ENCODE data around the gene MEF2D. TPM values are rescaled to one million over a fixed set of nuclear protein-coding genes. Genes with fewer than 3 reads are reported as not detected.
A peak's percentile ranks its signal among the peaks of the same experiment; 100 is the strongest.

Gene MEF2D
- 11.7 TPM for polyA plus RNA-seq (2013, experiment 1 of 2)
- polyA plus RNA-seq (2013, experiment 2 of 2) = 11.4 TPM

GRCh38 chr1:156500543-156500792 is at the start of gene MEF2D:
Gene MEF2D (minus strand): TSS chr1:156500775. CDS start chr1:156483292, 17,483 bp downstream.
- Histone ChIP-seq H3K4me1 (ENCODE audit: control insufficient read depth, low read depth, low read length) (peaks cover 31% of the 10 kb centered on the region), H3K23ac (ENCODE audit: low read length) (peak within 1 kb of the TSS; percentile 92)

GRCh38 chr1:156550346-156550745 is 49.8 kb upstream of the MEF2D start:
- Histone ChIP-seq H3K4me1 (ENCODE audit: control insufficient read depth, low read depth, low read length) (no peaks in the 10 kb centered on the region), H3K56ac (ENCODE audit: low read length) (no peak overlapping the region), H3K4me2 (ENCODE audit: low read length) (no peak overlapping the region), H3K79me1 (ENCODE audit: low read length) (no peaks in the 10 kb centered on the region), H3K9ac (ENCODE audit: low read length) (no peak overlapping the region), H2BK15ac (replicated peaks; ENCODE audit: low read depth) (no peak overlapping the region), H3K79me2 (ENCODE audit: control insufficient read depth, insufficient read depth, low read length) (no peaks in the 10 kb centered on the region), H3K4ac (ENCODE audit: low read depth, low read length) (no peak overlapping the region), H3K4me3 (ENCODE audit: low read length) (no peak overlapping the region), H4K5ac (ENCODE audit: low read length) (no peak overlapping the region), H2AK5ac (ENCODE audit: low read length) (no peak overlapping the region), H2BK5ac (ENCODE audit: low read length) (no peak overlapping the region), H3K27me3 (ENCODE audit: insufficient read depth, low read length, poor library complexity) (no peaks in the 10 kb centered on the region), H3K36me3 (ENCODE audit: control insufficient read depth, insufficient read depth, low read length) (peaks cover 13% of the 10 kb centered on the region), H4K8ac (ENCODE audit: low read depth, low read length) (no peak overlapping the region), H2BK120ac (ENCODE audit: low read depth, low read length) (no peak overlapping the region), H3K23ac (ENCODE audit: low read length) (no peak overlapping the region), H3K18ac (ENCODE audit: low read length) (no peak overlapping the region), H3K27ac (ENCODE audit: low read depth, low read length) (no peak overlapping the region)
- no peak for DNase-seq
- WGBS (ENCODE audit: extremely low coverage, insufficient coverage, low lambda C conversion rate) = no CpG with 5 or more reads among the region's 5 CpGs

More at GRCh38 chr1:156500543-156500792, at the start of gene MEF2D:
- Histone ChIP-seq H3K4me3 (ENCODE audit: low read length) (peak within 1 kb of the TSS; percentile 87), H3K27ac (ENCODE audit: low read depth, low read length) (peak within 1 kb of the TSS; percentile 96), H3K4ac (ENCODE audit: low read depth, low read length) (peak within 1 kb of the TSS; percentile 97), H2BK15ac (replicated peaks; ENCODE audit: low read depth) (peak within 1 kb of the TSS; percentile 77), H2BK5ac (ENCODE audit: low read length) (peak within 1 kb of the TSS; percentile 89), H2AK5ac (ENCODE audit: low read length) (no peak within 1 kb of the TSS), H4K5ac (ENCODE audit: low read length) (peak within 1 kb of the TSS; percentile 99), H3K27me3 (ENCODE audit: insufficient read depth, low read length, poor library complexity) (no peaks in the 10 kb centered on the region), H3K56ac (ENCODE audit: low read length) (peak within 1 kb of the TSS; percentile 96), H4K8ac (ENCODE audit: low read depth, low read length) (no peak within 1 kb of the TSS), H3K4me2 (ENCODE audit: low read length) (peak within 1 kb of the TSS; percentile 95), H3K79me2 (ENCODE audit: control insufficient read depth, insufficient read depth, low read length) (peaks cover 33% of the 10 kb centered on the region), H3K9ac (ENCODE audit: low read length) (peak within 1 kb of the TSS; percentile 92), H3K36me3 (ENCODE audit: control insufficient read depth, insufficient read depth, low read length) (no peaks in the 10 kb centered on the region), H3K79me1 (ENCODE audit: low read length) (peaks cover 19% of the 10 kb centered on the region), H3K18ac (ENCODE audit: low read length) (peak within 1 kb of the TSS; percentile 94), H2BK120ac (ENCODE audit: low read depth, low read length) (peak within 1 kb of the TSS; percentile 65)
- no CpG with 5 or more reads among the region's 27 CpGs for WGBS (ENCODE audit: extremely low coverage, insufficient coverage, low lambda C conversion rate)
- DNase-seq = no peak

GRCh38 chr1:156549831-156550230 is 49.3 kb upstream of the MEF2D start:
- H3K4me3 ChIP-seq (ENCODE audit: low read length) = no peak overlapping the region
- no peak overlapping the region for H2BK120ac ChIP-seq (ENCODE audit: low read depth, low read length)
- H3K79me2 ChIP-seq (ENCODE audit: control insufficient read depth, insufficient read depth, low read length) = no peaks in the 10 kb centered on the region
- no peak overlapping the region for H3K23ac ChIP-seq (ENCODE audit: low read length)
- no peak overlapping the region for H3K18ac ChIP-seq (ENCODE audit: low read length)
- no peaks in the 10 kb centered on the region for H3K27me3 ChIP-seq (ENCODE audit: insufficient read depth, low read length, poor library complexity)
- WGBS (ENCODE audit: extremely low coverage, insufficient coverage, low lambda C conversion rate) = no CpG with 5 or more reads among the region's 1 CpG
- H3K4me2 ChIP-seq (ENCODE audit: low read length) = no peak overlapping the region
- H3K56ac ChIP-seq (ENCODE audit: low read length) = no peak overlapping the region
- H4K5ac ChIP-seq (ENCODE audit: low read length) = no peak overlapping the region
- H3K36me3 ChIP-seq (ENCODE audit: control insufficient read depth, insufficient read depth, low read length) = peaks cover 13% of the 10 kb centered on the region
- no peak overlapping the region for H3K27ac ChIP-seq (ENCODE audit: low read depth, low read length)
- H3K9ac ChIP-seq (ENCODE audit: low read length) = no peak overlapping the region
- no peak overlapping the region for H2BK5ac ChIP-seq (ENCODE audit: low read length)
- no peaks in the 10 kb centered on the region for H3K79me1 ChIP-seq (ENCODE audit: low read length)
- no peak overlapping the region for H2BK15ac ChIP-seq (replicated peaks; ENCODE audit: low read depth)
- no peaks in the 10 kb centered on the region for H3K4me1 ChIP-seq (ENCODE audit: control insufficient read depth, low read depth, low read length)
- no peak for DNase-seq
- H3K4ac ChIP-seq (ENCODE audit: low read depth, low read length) = no peak overlapping the region
- H2AK5ac ChIP-seq (ENCODE audit: low read length) = no peak overlapping the region
- H4K8ac ChIP-seq (ENCODE audit: low read depth, low read length) = no peak overlapping the region

- no peaks in the 10 kb centered on the region for H3K4me1 ChIP-seq (ENCODE audit: control insufficient read depth, low read depth, low read length)
Measured at GRCh38 chr1:156549390-156549789, 48.8 kb upstream of the MEF2D start.

GRCh38 chr1:156547982-156548381 is 47.4 kb upstream of the MEF2D start:
- Histone ChIP-seq H3K4ac (ENCODE audit: low read depth, low read length) (no peak overlapping the region), H4K5ac (ENCODE audit: low read length) (no peak overlapping the region), H4K8ac (ENCODE audit: low read depth, low read length) (no peak overlapping the region), H2BK5ac (ENCODE audit: low read length) (no peak overlapping the region), H3K9ac (ENCODE audit: low read length) (no peak overlapping the region), H3K23ac (ENCODE audit: low read length) (no peak overlapping the region), H2AK5ac (ENCODE audit: low read length) (no peak overlapping the region), H3K56ac (ENCODE audit: low read length) (no peak overlapping the region), H3K79me1 (ENCODE audit: low read length) (no peaks in the 10 kb centered on the region), H3K4me3 (ENCODE audit: low read length) (no peak overlapping the region), H3K4me1 (ENCODE audit: control insufficient read depth, low read depth, low read length) (no peaks in the 10 kb centered on the region), H3K27me3 (ENCODE audit: insufficient read depth, low read length, poor library complexity) (no peaks in the 10 kb centered on the region), H3K79me2 (ENCODE audit: control insufficient read depth, insufficient read depth, low read length) (no peaks in the 10 kb centered on the region), H3K36me3 (ENCODE audit: control insufficient read depth, insufficient read depth, low read length) (peaks cover 13% of the 10 kb centered on the region), H2BK120ac (ENCODE audit: low read depth, low read length) (no peak overlapping the region), H3K18ac (ENCODE audit: low read length) (no peak overlapping the region), H3K27ac (ENCODE audit: low read depth, low read length) (no peak overlapping the region), H2BK15ac (replicated peaks; ENCODE audit: low read depth) (no peak overlapping the region), H3K4me2 (ENCODE audit: low read length) (no peak overlapping the region)
- WGBS (ENCODE audit: extremely low coverage, insufficient coverage, low lambda C conversion rate) = no CpG with 5 or more reads among the region's 9 CpGs
- no peak for DNase-seq

More at GRCh38 chr1:156549390-156549789, 48.8 kb upstream of the MEF2D start:
- H4K5ac ChIP-seq (ENCODE audit: low read length) = no peak overlapping the region
- H3K79me2 ChIP-seq (ENCODE audit: control insufficient read depth, insufficient read depth, low read length) = no peaks in the 10 kb centered on the region
- H3K4ac ChIP-seq (ENCODE audit: low read depth, low read length) = no peak overlapping the region
- H3K9ac ChIP-seq (ENCODE audit: low read length) = no peak overlapping the region
- no peak overlapping the region for H2BK5ac ChIP-seq (ENCODE audit: low read length)
- no peak overlapping the region for H3K23ac ChIP-seq (ENCODE audit: low read length)
- no peak overlapping the region for H3K18ac ChIP-seq (ENCODE audit: low read length)
- H3K79me1 ChIP-seq (ENCODE audit: low read length) = no peaks in the 10 kb centered on the region
- H3K56ac ChIP-seq (ENCODE audit: low read length) = no peak overlapping the region
- H3K27me3 ChIP-seq (ENCODE audit: insufficient read depth, low read length, poor library complexity) = no peaks in the 10 kb centered on the region
- H3K27ac ChIP-seq (ENCODE audit: low read depth, low read length) = no peak overlapping the region
- peaks cover 13% of the 10 kb centered on the region for H3K36me3 ChIP-seq (ENCODE audit: control insufficient read depth, insufficient read depth, low read length)
- DNase-seq = peak; percentile 66
- no peak overlapping the region for H2AK5ac ChIP-seq (ENCODE audit: low read length)
- no peak overlapping the region for H3K4me3 ChIP-seq (ENCODE audit: low read length)
- no peak overlapping the region for H2BK120ac ChIP-seq (ENCODE audit: low read depth, low read length)
- H3K4me2 ChIP-seq (ENCODE audit: low read length) = no peak overlapping the region
- whole genome bisulfite sequencing (ENCODE audit: extremely low coverage, insufficient coverage, low lambda C conversion rate) = no CpG with 5 or more reads among the region's 2 CpGs
- H4K8ac ChIP-seq (ENCODE audit: low read depth, low read length) = no peak overlapping the region
- H2BK15ac ChIP-seq (replicated peaks; ENCODE audit: low read depth) = no peak overlapping the region

- WGBS (ENCODE audit: extremely low coverage, insufficient coverage, low lambda C conversion rate) = no CpG with 5 or more reads among the region's 4 CpGs
Measured at GRCh38 chr1:156547434-156547833, 46.9 kb upstream of the MEF2D start.

More at GRCh38 chr1:156547434-156547833, 46.9 kb upstream of the MEF2D start:
- H4K5ac ChIP-seq (ENCODE audit: low read length) = no peak overlapping the region
- H3K56ac ChIP-seq (ENCODE audit: low read length) = no peak overlapping the region
- H3K18ac ChIP-seq (ENCODE audit: low read length) = no peak overlapping the region
- no peak overlapping the region for H2BK15ac ChIP-seq (replicated peaks; ENCODE audit: low read depth)
- no peak overlapping the region for H3K23ac ChIP-seq (ENCODE audit: low read length)
- no peak overlapping the region for H3K4me3 ChIP-seq (ENCODE audit: low read length)
- H3K27ac ChIP-seq (ENCODE audit: low read depth, low read length) = no peak overlapping the region
- H3K4me1 ChIP-seq (ENCODE audit: control insufficient read depth, low read depth, low read length) = no peaks in the 10 kb centered on the region
- H2BK5ac ChIP-seq (ENCODE audit: low read length) = no peak overlapping the region
- H2AK5ac ChIP-seq (ENCODE audit: low read length) = no peak overlapping the region
- no peak overlapping the region for H3K4me2 ChIP-seq (ENCODE audit: low read length)
- no peak for DNase-seq
- no peaks in the 10 kb centered on the region for H3K79me2 ChIP-seq (ENCODE audit: control insufficient read depth, insufficient read depth, low read length)
- H3K4ac ChIP-seq (ENCODE audit: low read depth, low read length) = no peak overlapping the region
- H3K27me3 ChIP-seq (ENCODE audit: insufficient read depth, low read length, poor library complexity) = no peaks in the 10 kb centered on the region
- no peaks in the 10 kb centered on the region for H3K79me1 ChIP-seq (ENCODE audit: low read length)
- peaks cover 13% of the 10 kb centered on the region for H3K36me3 ChIP-seq (ENCODE audit: control insufficient read depth, insufficient read depth, low read length)
- no peak overlapping the region for H3K9ac ChIP-seq (ENCODE audit: low read length)
- H2BK120ac ChIP-seq (ENCODE audit: low read depth, low read length) = no peak overlapping the region
- no peak overlapping the region for H4K8ac ChIP-seq (ENCODE audit: low read depth, low read length)

Data from mesendoderm (in vitro differentiated cells).